HuH-7 (cell line): ENCODE results near the gene KRTAP27-1.

ENCODE experiments used
- DNase-seq: peaks from one replicate; pipeline ENCODE4 v3.0.0; 2011; ENCODE audit warnings: low spot score

KRTAP27-1 gene

DNA sequence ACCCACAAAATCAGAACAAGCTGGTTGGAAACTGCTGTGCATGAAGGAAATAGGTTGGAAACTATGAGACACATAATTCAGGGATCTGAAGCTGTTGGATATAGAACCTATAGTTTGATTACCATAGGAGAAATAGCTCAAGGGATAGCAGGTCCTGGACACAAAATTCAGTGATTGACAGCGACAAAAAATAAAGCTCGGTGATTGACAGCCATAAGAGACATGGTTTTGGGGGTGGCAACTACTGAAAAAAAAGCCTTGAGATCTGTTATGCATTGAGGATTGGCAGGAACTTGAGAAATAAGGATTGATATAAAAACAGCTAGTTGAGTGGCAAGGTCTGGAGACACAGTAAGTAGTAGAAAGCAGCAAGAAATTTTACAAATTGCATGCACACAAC, 48.3 kb downstream of the KRTAP27-1 start, which contains the start of gene KRTAP25-1:
Gene KRTAP25-1 (minus strand): TSS at position 300 of the 400 bp plus-strand sequence. CDS start 24 bp downstream, at position 276.
- no peak for DNase-seq
